Activated CD4-positive, alpha-beta T cell treated with anti-CD3 and anti-CD28 coated beads for 36 hours (primary cell): Measurements from ENCODE around the gene FXYD6. TPM values are rescaled to one million over a fixed set of nuclear protein-coding genes. Genes with fewer than 3 reads are reported as not detected.

Experiments used
- ATAC-seq: fragments of 200-7000 bp; cut with Tn5 transposase; one replicate; pipeline ENCODE4 v1.10.0; 2021; ENCODE audit warnings: mild to moderate bottlenecking, moderate library complexity
- CTCF ChIA-PET: fragments of 350-600 bp; sonication (Branson Sonifier 250); formaldehyde crosslinking; loops from one replicate; lab custom pipeline; 2021; ENCODE audit warnings: antibody characterized with exemption; lab: Charles Lee
- POLR2A ChIA-PET: fragments of 350-600 bp; sonication (Branson Sonifier 250); formaldehyde crosslinking; loops from one replicate; lab custom pipeline; 2021; ENCODE audit warnings: antibody characterized with exemption, inconsistent platforms; lab: Charles Lee
- DNase-seq: peaks from one replicate; pipeline ENCODE4 v3.0.0-alpha.2; 2020
- H3K27ac Mint-ChIP-seq: one replicate; pipeline ENCODE4 v1.8.0; 2021; ENCODE audit warnings: mixed read lengths
- H3K27me3 Mint-ChIP-seq: one replicate; pipeline ENCODE4 v1.8.0; 2021; ENCODE audit warnings: mixed read lengths
- H3K36me3 Mint-ChIP-seq: one replicate; pipeline ENCODE4 v1.8.0; 2021; ENCODE audit warnings: low read depth, mixed read lengths
- H3K4me1 Mint-ChIP-seq: one replicate; pipeline ENCODE4 v1.8.0; 2021; ENCODE audit warnings: mixed read lengths
- H3K4me3 Mint-ChIP-seq: one replicate; pipeline ENCODE4 v1.8.0; 2021; ENCODE audit warnings: mild to moderate bottlenecking, moderate library complexity, mixed read lengths
- H3K9me3 Mint-ChIP-seq: one replicate; pipeline ENCODE4 v1.8.0; 2021; ENCODE audit warnings: low read depth, mixed read lengths
- intact Hi-C, 2 experiments: fragments of 100-400 bp; cut with DNase I in 1 of 2; cut with micrococcal nuclease in 1 of 2; formaldehyde crosslinking; loops; one replicate each; pipeline versions ENCODE4 v1.14.2 to v1.15.1; 2022 to 2024; cut with DNase I, micrococcal nuclease
- total RNA-seq, 2 experiments: library from RNA; stranded (reverse); gene quantifications; one replicate each; pipeline ENCODE4 v1.2.3, GENCODE V29; 2021

FXYD6 gene
- total RNA-seq, 2 experiments from 2014 or later: 0.46 to 0.47 TPM

DNA sequence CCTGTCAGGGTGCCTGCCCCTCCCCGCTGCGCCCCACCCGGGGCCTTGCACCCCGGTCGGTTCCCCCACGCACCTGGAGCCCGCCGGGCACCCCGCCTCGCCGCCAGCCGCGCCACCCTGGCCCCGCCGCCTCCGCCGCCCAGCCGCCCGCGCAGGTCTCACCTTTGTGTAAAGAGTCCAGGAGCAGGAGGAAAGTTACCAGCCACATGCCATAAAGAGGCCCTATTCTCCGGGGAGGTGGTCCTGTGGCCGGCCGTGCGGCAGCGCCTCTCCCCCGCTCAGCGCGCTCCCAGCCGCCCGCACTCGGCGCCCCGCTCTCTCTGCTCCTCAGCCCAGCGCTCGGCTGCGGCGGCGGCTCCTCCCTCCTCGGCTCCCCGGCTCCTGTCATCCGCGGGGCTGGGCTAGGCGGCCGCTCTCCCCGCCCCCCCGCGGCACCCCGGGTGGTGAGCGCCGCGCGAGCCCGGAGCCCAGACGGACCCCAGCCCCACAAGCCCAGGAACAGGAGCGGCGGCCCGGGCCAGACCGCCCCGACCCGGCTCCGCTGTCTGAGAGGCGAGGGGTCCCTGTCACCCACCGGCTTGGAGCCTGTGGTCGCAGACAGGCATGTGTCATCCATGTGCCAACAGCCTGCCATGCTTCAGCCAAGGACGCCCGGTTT, 79.5 kb downstream of the FXYD6 start, which contains the start of gene DSCAML1:
TSS of gene DSCAML1 (minus strand) at position 345 of the 658 bp plus-strand sequence. CDS start at position 208, 137 bp downstream.
- peak; percentile 66 for DNase-seq
- Mint-ChIP-seq H3K27ac (no peak within 1 kb of the TSS), H3K4me3 (peak within 1 kb of the TSS; percentile 26), H3K27me3 (peaks cover 44% of the 10 kb centered on the region), H3K9me3 (no peaks in the 10 kb centered on the region), H3K36me3 (no peaks in the 10 kb centered on the region), H3K4me1 (peaks cover 17% of the 10 kb centered on the region)
- POLR2A ChIA-PET: no interaction called here
- intact Hi-C loops: no loop called here
- peak; percentile 86 for ATAC-seq
- CTCF ChIA-PET: interaction anchor here (1.1 to 2.6 kb wide), 2 partner anchors 11 to 20 kb away, joined by 3 to 11 read pairs; no protein-coding TSS in a partner anchor

DNA sequence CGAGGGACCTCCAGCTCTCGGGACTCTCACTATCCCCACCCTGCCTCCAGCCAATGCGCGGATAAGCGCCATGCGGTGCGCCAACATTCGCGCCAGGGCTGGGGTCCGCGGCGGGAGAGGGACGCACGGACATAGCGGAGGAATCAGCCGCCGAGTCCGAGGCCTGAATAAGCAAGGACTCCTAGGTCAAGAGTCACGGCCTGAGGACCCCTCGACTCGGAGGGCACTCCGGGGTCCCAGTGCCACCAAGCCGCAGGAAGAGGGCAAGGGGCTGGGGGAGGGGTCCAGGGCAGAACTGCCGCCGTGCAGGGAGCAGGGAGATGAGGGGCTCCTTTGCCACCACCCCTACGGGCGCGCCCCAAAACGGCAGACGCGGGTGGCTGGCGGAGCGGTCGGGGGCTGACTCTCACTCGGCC, 80.0 kb downstream of the FXYD6 start:
- no peaks in the 10 kb centered on the region for H3K36me3 Mint-ChIP-seq
- H3K27ac Mint-ChIP-seq: no peak overlapping the region
- ATAC-seq (no peak), DNase-seq (no peak)
- H3K4me1 Mint-ChIP-seq: peaks cover 17% of the 10 kb centered on the region
- peaks cover 44% of the 10 kb centered on the region for H3K27me3 Mint-ChIP-seq
- no peaks in the 10 kb centered on the region for H3K9me3 Mint-ChIP-seq
- ChIA-PET CTCF (interaction anchor here (1.1 kb wide), 1 partner anchor 21 kb away, joined by 3 read pairs; no protein-coding TSS in a partner anchor), POLR2A (no interaction called here)
- intact Hi-C loops: no loop called here
- H3K4me3 Mint-ChIP-seq: no peak overlapping the region

DNA sequence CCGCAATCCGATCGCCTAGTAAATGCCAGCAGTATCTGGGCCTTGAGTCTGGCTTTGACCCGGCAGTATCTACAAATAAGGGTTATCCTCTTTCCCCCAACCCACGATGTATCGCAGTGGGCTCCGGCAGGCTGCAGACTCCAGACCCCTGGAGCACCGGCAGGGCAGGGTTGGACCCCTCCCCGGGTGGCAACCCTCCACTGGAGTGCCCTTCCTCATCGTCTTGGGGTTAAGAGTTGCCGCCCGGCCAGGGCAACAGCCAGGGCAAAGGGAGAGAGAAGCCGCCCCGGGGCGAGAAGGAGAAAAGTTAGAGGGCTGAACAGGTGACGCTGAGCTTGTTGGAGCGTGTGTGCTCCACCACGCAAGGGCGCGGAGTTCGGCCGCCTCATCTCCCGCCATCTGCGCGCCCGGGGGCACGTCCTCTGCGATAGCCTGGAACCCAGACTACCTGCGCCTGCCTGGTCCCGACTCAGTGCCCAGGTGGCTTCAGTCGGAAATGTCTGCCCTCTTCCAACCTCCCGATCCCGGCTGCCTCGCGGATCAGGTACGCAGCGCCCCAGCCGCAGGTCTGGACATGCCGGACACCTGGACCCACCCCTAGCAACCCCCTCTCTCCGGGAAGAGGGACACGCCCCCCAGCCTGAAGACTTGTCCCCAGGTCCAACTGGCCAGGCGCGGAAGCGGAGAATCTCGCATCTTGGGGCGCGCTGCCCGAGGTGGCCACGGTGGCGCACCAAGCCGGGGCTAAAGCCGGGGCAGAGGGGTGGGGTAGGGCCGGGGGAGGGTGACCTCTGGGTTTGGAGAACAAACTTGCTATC, 80.6 kb downstream of the FXYD6 start:
- Mint-ChIP-seq H3K4me3 (peak overlapping the region; percentile 26), H3K36me3 (no peaks in the 10 kb centered on the region), H3K27ac (no peak overlapping the region), H3K27me3 (peaks cover 44% of the 10 kb centered on the region), H3K4me1 (peaks cover 17% of the 10 kb centered on the region), H3K9me3 (no peaks in the 10 kb centered on the region)
- POLR2A ChIA-PET: no interaction called here
- CTCF ChIA-PET: interaction anchor here (0.6 to 1.1 kb wide), 3 partner anchors 21 to 480 kb away, joined by 3 to 4 read pairs (median 3); no protein-coding TSS in a partner anchor
- DNase-seq: peak; percentile 13
- intact Hi-C loops: no loop called here
- ATAC-seq: no peak

DNA sequence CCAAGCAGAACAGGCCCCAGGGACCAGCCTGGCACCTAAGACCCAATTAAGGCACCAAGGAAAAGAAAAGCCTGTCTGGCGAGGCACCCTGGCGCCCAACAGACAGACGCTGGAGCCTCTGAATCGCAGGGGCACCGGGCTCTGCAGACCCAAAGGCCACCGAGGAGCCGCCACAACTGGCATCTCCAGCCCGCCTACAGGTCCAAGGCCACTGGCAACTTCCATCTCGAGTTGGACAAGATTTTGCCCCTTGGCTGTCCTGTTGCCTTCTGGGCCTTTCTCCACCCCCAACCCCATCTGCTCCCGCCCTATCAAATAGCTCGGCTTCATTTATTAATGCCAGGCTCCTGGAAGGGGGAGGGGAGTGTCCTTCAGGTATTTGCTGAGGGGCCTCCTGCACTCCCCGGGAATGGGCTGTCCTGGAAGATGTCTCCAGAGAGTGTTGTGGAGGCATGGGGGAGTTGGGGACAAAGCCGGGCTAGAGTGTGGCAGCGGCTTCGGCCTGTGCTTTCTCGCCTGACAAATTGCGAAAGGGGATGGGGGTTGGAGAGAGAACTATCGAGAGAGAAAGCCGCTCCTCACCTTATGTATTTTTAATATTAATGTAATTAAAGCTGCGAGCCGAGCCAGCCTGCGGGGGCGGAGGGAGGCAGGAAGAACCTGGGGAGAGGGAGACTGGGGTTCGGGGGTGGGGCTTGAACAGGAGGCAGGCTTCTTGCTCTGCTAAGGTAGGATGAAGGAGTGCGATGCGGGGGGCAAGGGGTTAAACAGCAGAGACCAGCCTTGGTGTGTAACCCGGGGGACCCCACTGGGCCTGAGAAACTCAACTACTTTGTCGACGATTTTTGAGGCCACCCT, 81.5 kb downstream of the FXYD6 start:
- ChIA-PET CTCF (interaction anchor here (0.6 to 0.8 kb wide), 2 partner anchors 230 to 481 kb away, joined by 3 to 4 read pairs; no protein-coding TSS in a partner anchor), POLR2A (no interaction called here)
- intact Hi-C loops: no loop called here
- H3K9me3 Mint-ChIP-seq: no peaks in the 10 kb centered on the region
- no peak for ATAC-seq
- peaks cover 44% of the 10 kb centered on the region for H3K27me3 Mint-ChIP-seq
- H3K4me1 Mint-ChIP-seq: peaks cover 17% of the 10 kb centered on the region
- no peak overlapping the region for H3K4me3 Mint-ChIP-seq
- DNase-seq: no peak
- H3K27ac Mint-ChIP-seq: no peak overlapping the region
- H3K36me3 Mint-ChIP-seq: no peaks in the 10 kb centered on the region

DNA sequence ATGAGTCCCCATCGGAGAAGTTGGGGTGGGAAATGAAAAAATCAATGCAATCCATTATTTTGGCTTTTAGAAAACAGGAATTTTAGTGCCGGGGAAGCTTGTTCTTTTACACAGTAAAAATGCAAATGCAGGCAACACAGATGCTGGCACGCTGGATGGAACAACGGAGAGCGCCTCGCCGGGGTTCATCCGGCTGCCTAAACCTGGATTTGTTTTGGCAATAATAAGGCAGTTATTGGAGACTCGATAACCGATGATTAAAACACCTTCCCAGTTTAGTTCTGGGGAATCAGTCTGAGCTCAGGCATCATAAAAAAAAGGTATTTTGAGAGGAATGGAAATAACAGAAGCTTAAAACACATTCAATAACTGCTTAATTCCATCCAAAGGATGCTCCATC, 82.3 kb downstream of the FXYD6 start:
- intact Hi-C loops: no loop called here
- no peaks in the 10 kb centered on the region for H3K36me3 Mint-ChIP-seq
- peaks cover 39% of the 10 kb centered on the region for H3K27me3 Mint-ChIP-seq
- no peaks in the 10 kb centered on the region for H3K9me3 Mint-ChIP-seq
- ChIA-PET POLR2A (no interaction called here), CTCF (no interaction called here)
- no peak for DNase-seq
- ATAC-seq: no peak
- no peak overlapping the region for H3K27ac Mint-ChIP-seq
- H3K4me3 Mint-ChIP-seq: no peak overlapping the region
- peaks cover 17% of the 10 kb centered on the region for H3K4me1 Mint-ChIP-seq

DNA sequence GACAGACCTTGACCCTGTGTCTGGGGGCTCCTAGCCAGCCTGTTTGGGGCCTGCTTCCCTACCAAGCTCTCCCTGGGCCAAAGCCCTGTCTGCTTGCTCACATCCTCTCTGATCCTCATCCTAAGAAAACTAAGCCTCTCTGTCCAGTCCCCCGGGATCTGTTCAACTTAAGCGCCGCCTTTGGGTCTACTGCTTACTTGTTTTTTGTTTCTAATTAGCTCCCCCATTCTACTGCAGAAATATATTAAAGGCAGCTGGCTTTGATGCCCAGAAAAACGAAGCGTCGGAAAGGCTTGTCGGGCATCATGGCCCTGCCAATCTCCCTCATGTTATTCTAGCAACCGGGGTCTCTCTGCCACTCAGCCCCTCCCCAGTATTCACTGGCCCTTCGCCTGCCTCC, 82.9 kb downstream of the FXYD6 start:
- Mint-ChIP-seq H3K27me3 (peaks cover 34% of the 10 kb centered on the region), H3K36me3 (no peaks in the 10 kb centered on the region), H3K4me1 (peaks cover 17% of the 10 kb centered on the region), H3K4me3 (no peak overlapping the region), H3K27ac (no peak overlapping the region), H3K9me3 (no peaks in the 10 kb centered on the region)
- CTCF ChIA-PET: interaction anchor here (0.6 to 1.1 kb wide), 5 partner anchors 10 to 260 kb away, joined by 3 to 4 read pairs (median 3); no protein-coding TSS in a partner anchor
- ATAC-seq (no peak), DNase-seq (no peak)
- POLR2A ChIA-PET: no interaction called here
- intact Hi-C loops: no loop called here

DNA sequence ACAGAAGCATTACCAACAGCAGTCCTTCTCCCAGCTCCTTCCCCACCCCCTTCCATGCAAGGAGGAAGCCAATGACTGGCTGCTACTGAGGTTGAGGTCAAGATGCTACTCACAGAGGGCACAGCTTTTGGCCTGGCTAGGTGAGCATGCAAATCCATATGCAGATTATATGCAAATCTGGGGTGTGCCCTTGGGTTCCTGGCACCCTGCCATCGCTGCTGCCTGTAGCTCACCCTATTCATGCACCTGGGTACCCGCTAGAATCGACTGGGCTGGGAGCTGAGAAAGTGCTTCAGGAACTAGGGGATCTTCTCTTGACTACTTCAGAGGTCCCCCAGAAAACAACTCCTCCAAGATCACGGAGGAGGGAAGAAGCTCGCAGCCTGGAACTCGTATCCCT, 83.5 kb downstream of the FXYD6 start:
- ChIA-PET CTCF (interaction anchor here (0.6 to 1.1 kb wide), 6 partner anchors 9 to 261 kb away, joined by 3 to 4 read pairs (median 3); no protein-coding TSS in a partner anchor), POLR2A (no interaction called here)
- Mint-ChIP-seq H3K27me3 (peaks cover 30% of the 10 kb centered on the region), H3K4me3 (no peak overlapping the region), H3K4me1 (peaks cover 17% of the 10 kb centered on the region), H3K36me3 (no peaks in the 10 kb centered on the region), H3K9me3 (no peaks in the 10 kb centered on the region), H3K27ac (no peak overlapping the region)
- ATAC-seq (no peak), DNase-seq (no peak)
- intact Hi-C loops: no loop called here

DNA sequence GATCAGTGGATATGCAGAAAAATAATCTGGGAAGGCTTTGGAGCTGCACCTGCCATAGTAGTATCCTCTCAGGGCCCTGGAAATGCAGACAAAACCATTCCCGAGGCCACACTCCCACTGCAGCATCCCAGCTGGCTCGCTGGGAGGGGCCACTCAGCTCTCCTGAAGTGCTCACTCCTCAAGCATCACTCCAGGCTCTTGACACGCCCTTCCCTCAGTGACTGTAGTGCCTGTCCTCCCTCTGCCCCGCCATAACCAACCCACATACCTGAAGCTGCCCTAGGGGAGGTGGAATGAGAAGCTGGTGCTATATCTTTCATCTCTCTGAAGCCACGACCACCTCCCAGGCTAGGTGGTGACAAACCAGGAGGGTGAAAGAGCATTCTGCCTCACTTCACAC, 84.2 kb downstream of the FXYD6 start:
- no peak for ATAC-seq
- H3K4me1 Mint-ChIP-seq: peaks cover 14% of the 10 kb centered on the region
- DNase-seq: no peak
- intact Hi-C loops: no loop called here
- CTCF ChIA-PET: interaction anchor here (0.7 to 1.1 kb wide), 2 partner anchors 17 to 23 kb away, joined by 3 to 5 read pairs; no protein-coding TSS in a partner anchor
- POLR2A ChIA-PET: no interaction called here
- no peaks in the 10 kb centered on the region for H3K9me3 Mint-ChIP-seq
- no peak overlapping the region for H3K4me3 Mint-ChIP-seq
- peaks cover 29% of the 10 kb centered on the region for H3K27me3 Mint-ChIP-seq
- no peak overlapping the region for H3K27ac Mint-ChIP-seq
- H3K36me3 Mint-ChIP-seq: no peaks in the 10 kb centered on the region

DNA sequence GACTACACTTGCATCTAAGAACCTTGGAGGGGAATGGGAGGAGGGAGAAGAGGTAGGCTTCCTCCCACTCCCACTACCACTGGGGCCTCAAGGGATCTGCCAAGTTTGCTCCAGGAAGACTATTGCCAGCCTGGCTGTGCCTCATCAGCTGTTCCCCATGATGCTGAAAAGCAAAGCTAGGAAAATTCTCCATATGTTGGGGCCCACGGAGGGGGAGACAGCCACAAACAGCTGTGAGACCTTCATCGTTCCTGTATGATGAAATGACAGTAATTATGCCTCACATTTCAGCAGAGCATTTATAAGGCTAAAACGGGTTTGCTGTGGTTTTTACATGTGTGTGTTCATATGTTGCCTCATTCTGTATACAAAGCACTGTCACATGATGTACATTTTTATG, 86.2 kb downstream of the FXYD6 start:
- Mint-ChIP-seq H3K36me3 (no peaks in the 10 kb centered on the region), H3K4me1 (peaks cover 3% of the 10 kb centered on the region), H3K4me3 (no peak overlapping the region), H3K9me3 (no peaks in the 10 kb centered on the region), H3K27ac (no peak overlapping the region), H3K27me3 (peaks cover 21% of the 10 kb centered on the region)
- CTCF ChIA-PET: interaction anchor here (1.6 kb wide), 1 partner anchor 364 kb away, joined by 4 read pairs; no protein-coding TSS in a partner anchor
- DNase-seq (no peak), ATAC-seq (no peak)
- intact Hi-C loops: no loop called here
- POLR2A ChIA-PET: no interaction called here

DNA sequence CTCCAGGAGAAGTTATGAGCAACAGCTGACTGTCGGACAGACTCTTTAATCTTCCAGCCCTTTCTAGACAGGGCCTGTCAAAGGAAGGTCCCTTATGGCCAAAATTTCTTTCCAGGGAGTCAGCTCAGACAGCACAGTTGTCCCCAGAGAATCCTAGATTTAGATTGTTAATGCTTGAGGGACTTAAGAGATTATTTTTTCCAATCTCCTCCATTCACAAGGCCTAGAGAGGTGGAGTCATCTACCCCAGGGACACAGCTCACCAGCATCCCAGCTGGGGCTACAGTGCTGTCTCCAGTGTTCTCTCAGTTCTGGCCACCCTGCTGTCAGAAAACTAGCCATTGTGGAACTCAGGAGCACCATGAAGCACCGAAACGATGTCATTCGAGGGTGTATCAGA, 87.2 kb downstream of the FXYD6 start:
- POLR2A ChIA-PET: no interaction called here
- Mint-ChIP-seq H3K27me3 (peaks cover 17% of the 10 kb centered on the region), H3K27ac (no peak overlapping the region), H3K36me3 (no peaks in the 10 kb centered on the region), H3K4me3 (no peak overlapping the region), H3K4me1 (no peaks in the 10 kb centered on the region), H3K9me3 (no peaks in the 10 kb centered on the region)
- intact Hi-C loops: no loop called here
- ATAC-seq: no peak
- DNase-seq: no peak
- CTCF ChIA-PET: interaction anchor here (1.1 to 1.6 kb wide), 2 partner anchors 17 to 363 kb away, joined by 4 read pairs; no protein-coding TSS in a partner anchor
